NCI-H128 (cell line): ENCODE measurements around the gene CRCP.
"Not testable (repeated sequence)": the region's sequence is repeated elsewhere in the genome, so short reads cannot be mapped to it uniquely, and the experiment has no call there.

Experiments
- DNase-seq: peaks from one replicate; lab custom pipeline; 2025; ENCODE audit not compliant: unreplicated experiment; lab: John Stamatoyannopoulos, UW

The CRCP gene

DNA sequence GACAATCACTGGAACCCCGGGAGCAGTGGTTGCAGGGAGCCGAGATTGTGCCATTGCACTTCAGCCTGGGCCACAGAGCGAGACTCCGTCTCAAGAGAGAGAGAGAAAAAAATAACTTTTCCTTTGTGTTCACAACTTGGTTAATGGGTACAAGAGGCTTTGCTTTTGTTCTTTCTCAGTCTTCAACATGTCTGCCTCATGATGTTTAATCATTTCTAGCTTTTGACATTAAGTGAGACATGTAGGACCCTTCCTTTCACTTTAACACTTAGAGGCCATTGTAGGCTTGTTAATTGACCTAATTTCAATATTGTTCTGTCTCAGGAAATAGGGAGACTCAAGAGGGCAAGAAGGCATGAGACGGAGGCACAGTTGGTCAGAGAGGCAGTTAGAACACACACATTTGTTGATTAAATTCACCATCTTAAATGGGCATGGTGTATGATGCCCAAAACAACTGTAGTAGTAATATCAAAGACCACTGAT lies 9.3 kb upstream of the CRCP start:
- DNase-seq, result no peak

DNA sequence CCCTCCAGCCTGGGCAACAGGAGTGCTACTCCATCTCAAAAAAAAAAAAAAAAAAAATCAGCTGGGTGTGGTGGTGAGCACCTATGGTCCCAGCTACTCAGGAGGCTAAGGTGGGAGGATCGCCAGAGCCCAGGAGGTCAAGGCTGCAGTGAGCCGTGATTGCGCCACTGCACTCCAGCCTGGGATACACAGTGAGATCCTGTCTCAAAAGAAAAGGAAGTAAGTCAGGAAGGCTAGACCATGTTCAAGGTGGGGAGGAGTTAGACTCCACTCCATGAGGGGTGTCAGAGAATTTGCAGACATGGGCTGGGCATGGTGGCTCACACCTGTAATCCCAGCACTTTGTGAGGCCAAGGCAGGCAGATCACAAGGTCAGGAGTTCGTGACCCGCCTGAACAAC lies 6.2 kb upstream of the CRCP start:
- DNase-seq, result not testable (repeated sequence)

DNA sequence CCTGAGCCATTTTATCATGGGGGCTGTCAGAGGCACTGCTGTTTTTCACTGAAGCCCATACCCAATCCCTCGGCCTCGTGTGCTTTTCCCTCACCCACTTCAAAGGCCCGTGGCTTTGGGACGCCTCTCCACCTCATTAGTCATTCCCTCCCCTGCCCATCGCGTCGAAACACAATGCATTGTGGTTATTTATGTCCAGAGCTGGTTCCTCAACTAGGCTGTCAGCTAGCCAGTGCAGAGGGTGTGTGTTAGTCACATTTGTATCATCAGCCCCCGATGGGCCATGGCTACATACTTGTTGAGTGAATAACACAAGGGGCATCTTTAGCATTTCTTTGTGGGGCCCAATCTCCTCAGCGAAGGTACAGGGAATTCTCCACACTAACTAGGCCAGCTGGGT lies 3.8 kb upstream of the CRCP start:
- no peak for DNase-seq

DNA sequence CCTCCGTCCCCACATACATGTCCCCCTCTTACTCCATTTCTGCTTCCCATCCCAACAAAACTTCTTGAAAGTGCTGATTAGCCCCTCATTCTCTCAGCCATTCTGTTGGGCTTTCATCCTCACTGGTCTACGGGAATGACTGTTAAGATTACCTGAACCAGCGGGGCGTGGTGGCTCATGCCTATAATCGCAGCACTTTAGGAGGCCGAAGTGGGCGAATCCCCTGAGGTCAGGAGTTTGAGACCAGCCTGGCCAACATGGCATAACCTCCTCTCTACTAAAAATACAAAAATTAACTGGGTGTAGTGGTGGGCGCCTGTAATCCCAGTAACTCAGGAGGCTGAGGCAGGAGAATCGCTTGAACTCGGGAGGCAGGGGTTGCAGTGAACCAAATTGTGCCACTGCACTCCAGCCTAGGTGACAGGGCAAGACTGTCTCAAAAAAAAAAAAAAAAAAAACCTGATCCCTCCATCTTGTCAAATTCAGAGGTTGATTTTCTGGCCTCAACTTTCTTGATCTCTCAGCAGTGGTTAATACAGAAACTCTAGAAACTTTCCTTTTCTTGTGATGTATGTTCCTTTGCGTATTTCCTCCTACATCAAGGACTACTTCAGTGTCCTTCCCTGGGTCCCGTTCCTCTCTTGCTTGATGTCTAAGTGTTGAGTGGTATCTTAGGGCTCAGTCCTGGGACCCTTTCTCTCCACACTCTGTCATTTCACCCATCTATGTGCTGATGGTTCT lies 2.2 kb downstream of the CRCP start:
- DNase-seq, result not testable (repeated sequence)

DNA sequence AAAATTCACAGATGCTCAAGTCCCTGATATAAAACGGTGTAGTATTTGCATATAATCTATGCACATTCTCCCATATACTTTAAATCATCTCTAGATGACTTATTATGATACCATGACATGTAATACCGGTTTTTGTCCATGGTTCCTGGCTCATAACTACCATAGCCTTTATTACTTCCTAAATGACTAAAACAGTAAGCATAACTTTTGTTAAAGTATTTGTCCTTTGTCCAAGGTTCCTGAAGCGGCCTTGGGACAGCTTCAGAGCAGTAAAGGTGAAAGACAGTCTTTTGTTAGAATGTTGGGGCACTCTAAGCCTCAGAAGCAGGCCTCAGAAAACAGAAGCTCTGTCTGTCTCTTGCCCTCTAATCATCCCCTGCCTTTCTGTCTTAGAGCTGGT lies 4.0 kb downstream of the CRCP start:
- no peak for DNase-seq

DNA sequence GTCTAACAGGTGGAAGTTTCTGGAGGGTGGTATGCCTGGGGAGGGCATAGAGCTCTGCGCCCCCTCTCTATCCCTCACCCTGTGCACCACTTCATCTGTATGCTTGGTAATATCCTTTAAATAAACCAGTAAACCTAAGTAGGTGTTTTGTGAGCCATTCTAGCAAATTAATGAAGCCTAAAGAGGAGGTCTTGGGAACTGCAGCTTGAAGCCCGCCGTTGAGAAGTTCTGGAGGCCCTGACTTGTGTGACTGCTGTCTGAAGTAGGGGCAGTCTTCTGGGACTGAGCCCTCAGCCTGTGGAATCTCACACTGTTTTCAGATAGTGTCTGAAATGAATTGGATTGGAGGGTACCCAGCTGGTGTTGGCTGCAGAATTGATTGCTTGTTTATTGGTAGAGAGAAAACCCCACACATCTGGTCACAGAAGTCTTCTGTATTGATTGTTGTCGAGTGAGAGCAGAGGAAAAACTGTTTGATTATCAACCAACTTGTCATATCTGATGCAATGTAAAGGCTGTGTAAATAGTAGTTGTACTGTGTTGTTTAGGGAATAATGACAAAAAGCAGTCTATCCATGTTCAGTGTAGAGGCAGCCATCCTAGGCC lies 4.7 kb downstream of the CRCP start:
- DNase-seq, result no peak

DNA sequence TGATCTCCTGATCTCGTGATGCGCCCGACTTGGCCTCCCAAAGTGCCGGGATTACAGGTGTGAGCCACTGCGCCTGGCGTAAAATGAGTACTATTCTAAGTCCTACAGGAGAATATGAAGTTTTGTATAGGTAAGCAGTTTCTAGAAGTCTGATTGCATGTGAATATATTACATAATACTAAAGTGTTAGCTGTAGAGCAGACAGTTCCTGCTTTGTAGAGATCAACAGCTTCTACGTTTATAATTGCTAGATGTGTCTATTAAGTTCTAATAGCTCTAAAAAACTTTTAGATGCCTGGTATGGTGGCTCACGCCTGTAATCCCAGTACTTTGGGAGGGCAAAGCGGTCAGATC lies 8.5 kb downstream of the CRCP start:
- no peak for DNase-seq

DNA sequence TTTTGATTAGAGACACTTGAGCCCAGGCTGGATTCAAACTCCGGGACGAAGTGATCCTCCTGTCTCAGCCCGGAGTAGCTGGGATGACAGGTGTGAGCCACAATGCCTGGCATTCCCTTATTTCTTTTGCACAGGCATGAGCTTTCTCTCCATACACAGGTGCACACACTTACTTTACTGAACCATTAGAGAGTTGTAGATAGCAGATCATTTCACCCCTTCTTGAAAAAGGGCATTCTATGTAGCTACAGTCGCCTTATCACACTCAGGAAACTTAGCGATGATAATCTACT lies 9.9 kb downstream of the CRCP start:
- not testable (repeated sequence) for DNase-seq

DNA sequence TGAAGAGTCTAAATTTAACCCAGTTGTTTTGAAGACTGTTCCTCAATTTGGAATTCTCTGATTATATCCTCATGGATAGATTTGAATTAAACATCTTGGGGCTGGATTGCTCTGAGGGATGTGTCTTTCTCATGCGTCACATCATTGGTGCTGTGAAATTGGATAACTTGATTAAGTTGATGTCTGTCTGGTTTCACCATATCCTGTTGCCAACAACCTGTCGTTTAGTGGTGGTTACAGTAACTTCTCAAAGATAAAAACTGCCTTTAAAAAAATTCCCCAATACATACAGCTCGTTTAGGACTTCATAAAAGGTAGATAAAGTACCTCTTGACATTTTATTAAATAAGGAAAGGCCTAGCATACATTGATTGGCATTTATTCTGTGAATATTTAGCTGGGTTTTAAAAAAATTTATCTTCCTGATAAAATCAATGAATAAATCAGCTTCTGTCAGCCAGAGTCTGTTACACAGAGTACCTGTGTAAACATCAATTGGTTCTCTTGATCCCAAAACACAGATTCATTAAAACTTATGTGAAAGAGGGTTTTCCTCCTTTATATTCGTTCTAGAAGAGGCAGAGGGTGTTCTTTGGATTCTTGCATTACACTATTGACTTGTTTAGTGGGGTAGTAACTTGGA lies 10.5 kb downstream of the CRCP start:
- no peak for DNase-seq

DNA sequence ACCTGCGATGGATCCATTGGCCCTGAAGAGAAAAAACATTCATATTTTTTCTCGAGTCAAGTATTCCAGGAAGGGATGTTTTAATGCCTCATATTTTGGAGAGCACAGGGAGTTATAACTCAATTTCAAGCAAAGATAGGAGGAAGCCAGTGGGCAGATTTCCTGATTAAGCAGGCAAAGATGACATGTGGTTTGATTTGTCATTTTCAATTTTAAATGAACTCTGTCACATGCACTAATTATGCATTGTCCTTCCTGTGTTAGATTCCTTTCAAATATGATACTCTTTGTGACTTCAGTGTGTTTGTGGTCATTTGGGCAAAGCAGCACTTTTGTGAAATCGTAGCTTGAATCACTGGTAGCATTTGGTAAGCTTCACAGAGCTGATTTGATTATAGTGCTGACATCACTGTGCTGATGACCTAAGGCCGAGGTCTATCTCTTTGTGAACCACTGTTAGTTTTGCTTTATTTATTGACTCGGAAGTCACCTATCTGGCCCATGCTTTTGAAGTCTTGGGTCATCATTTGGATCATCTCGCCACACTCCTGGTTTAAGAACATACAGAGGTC lies 11.2 kb downstream of the CRCP start:
- not testable (repeated sequence) for DNase-seq

DNA sequence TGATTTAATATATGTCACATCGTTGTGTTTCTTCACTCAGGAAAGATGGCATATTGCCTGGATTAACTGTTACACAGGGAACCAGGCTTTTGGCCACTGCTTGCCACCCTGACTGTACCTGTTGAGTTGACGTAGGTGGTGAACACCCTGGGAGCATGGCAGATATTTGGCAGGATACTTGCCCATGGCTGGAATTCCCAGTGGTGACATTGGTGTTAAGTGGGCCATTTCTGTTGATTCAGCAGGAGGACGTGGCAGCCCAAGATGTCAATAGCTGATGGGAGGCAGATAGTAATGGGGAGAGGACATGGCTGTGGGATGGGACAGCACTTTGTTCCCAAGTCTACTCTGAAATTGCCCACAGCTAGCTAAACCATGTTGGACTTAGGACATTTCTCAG lies 12.5 kb downstream of the CRCP start:
- DNase-seq, result not testable (repeated sequence)

DNA sequence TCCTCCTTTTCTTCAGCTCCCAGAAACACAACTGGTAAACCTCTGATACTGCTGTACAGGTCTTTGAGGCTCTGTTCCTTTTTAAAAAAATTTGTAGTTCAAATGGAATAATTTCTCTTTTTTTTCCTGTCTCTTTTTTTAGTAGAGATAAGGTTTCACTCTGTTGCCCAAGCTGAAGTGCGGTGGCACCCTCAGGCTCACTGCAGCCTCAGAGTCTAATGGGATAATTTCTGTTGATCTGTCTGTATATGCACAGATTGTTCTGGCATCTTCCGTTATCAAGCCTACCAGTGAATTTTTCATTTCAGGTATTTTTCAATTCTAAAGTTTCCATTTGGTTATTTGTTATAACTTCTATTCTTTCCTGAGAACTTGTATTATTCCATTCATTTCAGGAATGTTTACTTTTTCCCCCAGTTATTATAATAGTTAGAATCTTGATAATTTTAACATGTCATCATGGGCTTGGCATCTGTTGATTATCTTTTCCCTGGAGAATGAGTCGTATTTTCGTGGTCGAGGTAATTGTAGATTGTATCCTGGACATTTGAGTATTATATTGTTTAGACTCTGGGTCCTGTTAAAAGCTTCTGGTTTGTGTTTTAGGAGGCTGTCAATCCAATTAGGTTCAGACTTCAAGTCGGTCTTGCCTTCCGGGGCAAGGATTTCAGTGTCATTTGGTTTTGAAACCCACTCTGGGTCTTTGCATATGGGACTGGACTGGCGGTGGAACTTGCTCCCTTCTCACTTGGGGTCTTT lies 24.5 kb downstream of the CRCP start:
- no peak for DNase-seq

DNA sequence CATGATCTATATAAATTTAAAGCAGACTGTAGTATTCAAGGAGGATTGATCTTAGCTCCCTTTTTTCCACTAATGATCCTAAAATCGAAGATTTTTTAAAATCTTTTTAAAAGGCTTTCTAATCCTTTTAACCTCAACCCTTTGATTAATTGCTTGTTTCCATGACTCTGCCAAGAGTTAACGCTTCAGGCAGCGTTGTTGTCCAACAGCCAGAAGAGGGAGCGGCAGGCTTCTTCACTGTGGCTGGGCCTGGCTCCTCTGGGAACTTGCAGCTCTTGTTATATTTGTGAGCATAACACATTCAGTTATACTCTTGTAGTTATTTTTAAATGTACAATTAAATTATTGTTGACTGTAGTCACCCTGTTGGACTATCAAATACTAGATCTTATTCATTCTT lies 26.3 kb downstream of the CRCP start:
- DNase-seq, result no peak

DNA sequence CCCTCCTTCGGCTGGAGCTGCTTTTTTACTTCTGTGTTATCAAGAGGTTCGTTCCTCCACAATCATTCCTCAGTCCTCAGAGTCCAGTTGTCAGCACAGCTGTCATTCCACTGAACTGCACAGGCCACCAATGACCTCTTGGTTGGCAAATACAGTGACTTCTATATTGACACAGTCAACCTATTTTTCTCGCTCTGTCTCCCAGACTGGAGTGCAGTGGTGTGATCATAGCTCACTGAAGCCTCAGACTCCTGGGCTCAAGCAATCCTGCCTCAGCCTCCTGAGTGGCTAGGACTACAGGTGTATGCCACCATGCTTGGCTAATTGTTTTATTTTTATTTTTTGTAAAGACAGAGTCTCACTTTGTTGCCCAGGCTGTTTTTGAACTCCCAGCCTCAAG lies 27.7 kb downstream of the CRCP start:
- DNase-seq, result no peak

DNA sequence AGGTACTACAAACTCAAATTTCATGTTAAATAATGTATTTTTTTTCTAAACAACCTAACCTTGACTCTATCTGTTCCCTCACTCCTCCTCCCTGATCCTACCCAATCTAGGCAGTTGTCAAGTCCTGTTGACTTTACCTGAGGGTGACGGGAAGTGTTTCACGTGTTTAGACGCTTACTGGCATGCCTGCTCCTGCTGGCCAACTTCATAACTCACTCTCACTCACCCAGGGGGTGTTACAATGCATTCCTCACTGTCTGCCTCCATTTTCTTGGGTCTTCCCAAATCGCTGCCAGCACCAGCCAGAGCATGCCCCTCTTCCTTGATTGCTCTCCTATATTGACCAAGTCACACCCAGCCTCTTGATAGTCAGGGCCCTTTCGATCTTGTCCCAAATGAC lies 28.3 kb downstream of the CRCP start:
- DNase-seq, result no peak

DNA sequence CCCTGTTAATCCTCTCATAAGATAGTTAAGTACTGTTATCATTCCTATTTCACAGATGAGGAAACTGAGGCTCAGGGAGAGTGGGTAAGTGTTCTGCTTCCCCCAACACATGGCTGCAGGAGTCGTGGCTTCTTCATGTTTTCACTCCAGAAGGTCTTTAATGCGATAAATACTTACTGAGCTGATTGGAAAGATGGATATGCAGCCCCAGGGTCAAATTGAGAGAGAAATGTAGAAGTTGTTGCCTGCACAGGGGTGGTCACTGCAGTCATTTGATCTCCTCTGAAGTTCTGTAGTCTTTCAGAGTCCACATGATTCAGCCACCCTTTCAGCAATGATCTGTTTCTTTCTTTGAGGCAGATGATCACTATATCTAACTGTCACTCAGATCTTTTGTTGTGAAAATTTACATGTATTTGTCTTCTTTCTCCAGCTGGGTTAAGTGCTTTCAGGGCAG lies 29.3 kb downstream of the CRCP start:
- no peak for DNase-seq

DNA sequence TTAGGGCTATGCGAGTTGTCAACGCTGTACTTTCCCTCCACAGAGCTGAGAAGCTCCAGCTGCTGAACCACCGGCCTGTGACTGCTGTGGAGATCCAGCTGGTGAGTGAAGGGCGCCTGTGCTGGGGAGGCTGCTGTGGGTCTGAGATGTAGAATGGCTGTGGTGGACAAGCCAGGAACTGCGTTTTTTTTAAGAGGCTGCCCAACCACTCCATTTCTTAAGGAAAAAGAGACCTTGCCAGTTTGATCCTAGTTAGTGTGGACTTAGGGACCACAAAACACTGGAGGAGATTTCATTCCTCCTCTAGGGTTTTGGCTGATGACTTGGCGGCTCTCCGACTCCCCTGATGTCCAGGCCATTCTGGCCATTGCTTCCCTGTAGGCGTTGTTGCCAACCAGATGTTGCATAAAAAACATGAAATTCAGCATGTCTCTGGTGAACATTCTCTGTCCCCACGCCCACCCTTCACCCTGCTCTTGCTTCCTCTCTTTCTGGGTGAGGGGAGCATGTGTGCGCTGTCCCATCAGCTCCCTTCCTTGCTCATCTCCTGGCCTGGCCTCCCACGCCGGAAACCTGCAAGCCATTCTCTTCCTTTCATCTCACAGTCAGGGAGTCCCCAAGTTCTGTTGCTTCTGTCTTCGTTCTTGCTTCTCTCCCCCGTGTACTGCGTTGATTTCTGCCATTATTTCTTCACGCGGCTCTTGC lies 30.9 kb downstream of the CRCP start:
- DNase-seq, result no peak

DNA sequence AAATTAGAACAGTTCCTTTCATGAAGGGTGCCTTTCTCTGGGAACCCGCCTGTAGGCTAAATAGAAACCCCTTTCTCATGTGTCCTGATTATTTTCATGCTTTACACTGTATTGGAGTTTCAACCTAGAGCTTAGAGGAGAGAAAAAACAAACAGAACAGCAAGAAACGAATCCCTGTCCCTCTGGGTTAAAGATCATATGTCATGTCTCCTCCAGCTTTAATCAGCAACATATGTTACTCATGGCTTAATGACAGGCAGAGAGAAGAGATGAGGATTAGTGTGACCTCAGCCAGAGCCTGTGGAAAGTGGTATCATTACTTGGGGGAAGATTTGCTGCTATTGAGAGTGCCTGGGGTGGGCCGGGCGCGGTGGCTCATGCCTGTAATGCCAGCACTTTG lies 32.1 kb downstream of the CRCP start:
- DNase-seq, result no peak

DNA sequence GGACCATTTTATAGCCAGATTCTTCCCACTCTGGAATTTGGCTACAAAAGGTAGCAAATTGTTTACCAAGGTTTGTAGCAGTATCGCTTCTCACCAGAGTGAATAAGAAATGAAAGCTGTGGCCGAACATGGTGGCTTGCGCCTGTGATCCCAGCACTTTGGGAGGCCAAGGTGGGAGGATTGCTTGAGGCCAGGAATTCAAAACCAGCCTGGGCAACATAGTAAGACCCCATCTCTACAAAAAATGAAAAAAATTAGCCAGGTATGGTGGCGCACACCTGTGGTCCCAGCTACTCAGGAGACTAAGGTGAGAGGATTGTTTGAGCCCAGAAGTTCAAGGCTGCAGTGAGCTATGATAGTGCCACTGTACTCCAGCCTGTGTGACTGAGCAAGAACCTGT lies 33.0 kb downstream of the CRCP start:
- not testable (repeated sequence) for DNase-seq

DNA sequence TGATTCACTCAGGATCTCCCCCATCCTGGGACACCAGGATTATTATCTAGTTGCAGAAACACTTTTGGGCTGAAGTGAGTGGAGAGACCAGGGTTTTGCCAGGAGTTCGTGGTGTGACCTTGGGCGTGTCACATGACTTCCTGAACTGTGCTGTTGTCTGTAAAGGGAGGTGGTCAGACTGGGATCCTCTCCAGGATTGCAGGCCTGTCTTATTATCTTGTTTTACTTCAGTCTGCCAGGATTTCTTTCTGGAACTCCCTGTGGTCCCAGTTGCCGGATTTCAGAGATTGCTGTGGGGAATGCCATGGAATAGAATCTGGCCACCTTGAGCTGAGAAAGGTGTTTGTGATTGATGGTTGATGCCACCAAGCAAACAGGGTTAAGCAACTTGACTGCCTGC lies 35.8 kb downstream of the CRCP start:
- DNase-seq, result no peak
